ENCODE measurements around the gene CACNA2D1.

The CACNA2D1 gene

DNA sequence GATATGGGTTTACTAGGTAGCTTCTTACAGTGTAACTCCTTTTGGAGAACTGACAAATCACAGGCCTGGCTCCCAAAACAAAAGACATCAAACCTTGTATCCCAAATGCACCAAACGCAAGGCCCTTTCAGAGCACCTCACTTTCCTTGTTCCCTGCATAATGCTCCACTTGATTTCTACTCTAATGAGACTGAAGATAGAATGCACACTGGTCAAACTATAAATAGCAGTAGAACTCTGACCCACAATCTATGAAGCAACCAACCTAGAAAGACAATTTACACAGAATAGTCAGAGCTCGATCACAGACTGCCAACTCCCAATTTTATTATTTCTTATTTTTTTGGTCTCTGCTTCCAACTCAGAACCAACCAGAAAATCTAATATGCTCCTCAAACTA lies 214.4 kb downstream of the CACNA2D1 start:
- DNase-seq (ENCODE audit: low read depth) = no peak

DNA sequence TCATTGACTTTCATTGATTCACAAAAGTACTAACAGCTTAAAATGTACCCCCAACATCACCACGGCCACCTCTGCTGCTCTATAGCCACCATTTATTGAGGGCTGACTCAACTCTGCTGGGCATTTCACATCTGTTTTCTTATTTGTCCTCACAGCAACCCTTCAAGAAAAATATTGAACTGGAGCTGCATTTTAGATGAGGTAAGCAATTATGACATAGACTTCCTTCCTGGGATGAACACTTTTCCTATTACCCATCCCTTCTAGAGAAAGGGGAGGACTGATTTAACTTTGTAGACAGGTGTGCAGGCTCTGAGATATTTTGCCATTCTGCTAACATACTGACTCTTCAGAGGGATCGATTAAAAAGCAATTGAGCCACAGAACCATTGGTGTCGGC lies 217.4 kb downstream of the CACNA2D1 start:
- DNase-seq (ENCODE audit: low read depth) = no peak

DNA sequence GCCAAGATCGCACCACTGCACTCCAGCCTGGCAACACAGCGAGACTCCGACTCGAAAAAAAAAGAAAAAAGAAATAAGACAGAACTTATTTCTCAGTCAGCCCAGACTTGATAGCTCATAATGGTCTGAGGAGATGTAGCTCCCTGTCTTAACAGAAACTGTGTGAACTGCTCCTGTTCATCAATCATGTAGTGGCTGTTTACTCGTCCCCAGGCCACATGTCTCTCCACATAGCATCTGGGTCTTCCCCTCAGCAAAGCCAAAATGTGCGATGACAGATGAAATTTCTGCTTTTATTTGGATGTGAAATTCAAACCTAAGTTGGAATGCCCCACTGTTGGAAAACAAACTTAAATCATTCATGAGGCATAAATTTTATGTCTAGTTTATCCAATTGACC lies 219.0 kb downstream of the CACNA2D1 start:
- no peak for DNase-seq (ENCODE audit: low read depth)

DNA sequence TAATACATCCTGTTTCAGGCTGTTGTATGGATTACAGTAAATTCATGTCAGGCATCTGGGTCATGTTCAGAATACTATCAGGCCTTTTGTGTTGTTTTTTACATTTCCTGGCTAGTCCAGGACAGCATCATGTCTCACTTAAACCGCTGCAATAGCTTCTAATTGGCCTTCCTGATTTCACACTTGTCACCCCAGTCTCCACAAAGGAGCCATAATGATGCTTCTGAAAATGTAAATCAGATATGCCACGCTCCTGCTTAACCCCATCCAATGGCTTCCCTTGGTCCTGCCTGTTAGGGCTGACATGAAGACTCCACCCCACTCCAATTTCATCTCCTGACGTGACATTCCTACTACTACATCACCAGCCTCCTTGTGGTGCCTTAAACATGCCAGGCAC lies 220.0 kb downstream of the CACNA2D1 start:
- no peak for DNase-seq (ENCODE audit: low read depth)

DNA sequence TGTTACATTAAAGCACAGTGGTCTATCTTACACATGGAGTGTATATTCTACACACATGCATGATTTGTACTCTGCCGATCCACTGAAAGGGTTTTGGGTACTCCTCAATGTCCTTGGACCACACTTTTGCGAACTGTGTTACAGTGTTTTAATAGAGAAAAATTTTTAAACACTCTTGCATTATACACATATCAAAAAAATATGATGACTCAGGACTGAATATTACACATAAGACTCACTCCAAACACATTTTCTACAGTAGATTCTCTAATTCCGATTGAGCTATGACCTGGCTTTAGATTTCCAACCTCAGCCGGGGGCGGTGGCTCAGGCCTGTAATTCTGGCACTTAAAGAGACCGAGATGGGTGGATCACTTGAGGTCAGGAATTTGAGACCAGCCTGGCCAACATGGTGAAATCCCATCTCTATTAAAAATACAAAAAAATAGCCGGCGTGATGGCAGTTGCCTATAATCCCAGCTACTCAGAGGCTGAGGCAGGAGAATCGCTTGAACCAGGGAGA lies 222.4 kb downstream of the CACNA2D1 start:
- DNase-seq (ENCODE audit: low read depth) = no peak

DNA sequence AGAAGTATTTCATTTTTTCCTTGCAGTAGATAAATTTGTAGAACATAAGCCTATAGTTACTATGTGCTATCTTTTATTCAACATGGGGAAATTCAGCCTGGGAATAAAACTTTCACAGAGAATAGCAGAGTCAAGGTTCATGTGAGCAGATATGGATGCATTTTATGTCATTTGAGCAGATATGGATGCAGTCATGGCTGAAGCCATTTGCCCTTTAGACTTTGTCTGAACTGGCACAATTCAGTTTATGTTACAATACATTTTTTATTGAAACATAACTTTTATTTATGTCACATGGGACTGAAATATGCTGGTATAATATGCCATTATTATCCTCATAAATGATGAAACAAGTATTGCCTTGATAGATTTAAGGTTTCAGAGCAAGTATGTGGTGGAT lies 231.1 kb downstream of the CACNA2D1 start:
- DNase-seq (ENCODE audit: low read depth) = no peak

DNA sequence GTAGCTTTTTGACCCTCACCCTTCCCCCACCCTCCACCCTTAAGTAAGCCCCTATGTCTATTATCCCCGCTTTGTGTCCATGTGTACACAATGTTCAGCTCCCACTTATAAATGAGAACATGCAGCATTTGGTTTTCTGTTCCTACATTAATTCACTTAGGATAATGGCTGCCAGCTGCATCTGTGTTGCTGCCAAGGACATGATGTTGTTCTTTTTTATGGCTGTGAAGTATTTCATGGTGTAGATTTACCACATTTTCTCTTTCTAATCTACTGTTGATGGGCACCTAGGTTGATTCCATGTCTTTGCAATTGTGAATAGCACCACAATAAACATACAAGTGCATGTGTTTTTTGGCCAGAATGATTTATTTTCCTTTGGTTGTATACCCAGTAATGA lies 232.2 kb downstream of the CACNA2D1 start:
- no peak for DNase-seq (ENCODE audit: low read depth)

DNA sequence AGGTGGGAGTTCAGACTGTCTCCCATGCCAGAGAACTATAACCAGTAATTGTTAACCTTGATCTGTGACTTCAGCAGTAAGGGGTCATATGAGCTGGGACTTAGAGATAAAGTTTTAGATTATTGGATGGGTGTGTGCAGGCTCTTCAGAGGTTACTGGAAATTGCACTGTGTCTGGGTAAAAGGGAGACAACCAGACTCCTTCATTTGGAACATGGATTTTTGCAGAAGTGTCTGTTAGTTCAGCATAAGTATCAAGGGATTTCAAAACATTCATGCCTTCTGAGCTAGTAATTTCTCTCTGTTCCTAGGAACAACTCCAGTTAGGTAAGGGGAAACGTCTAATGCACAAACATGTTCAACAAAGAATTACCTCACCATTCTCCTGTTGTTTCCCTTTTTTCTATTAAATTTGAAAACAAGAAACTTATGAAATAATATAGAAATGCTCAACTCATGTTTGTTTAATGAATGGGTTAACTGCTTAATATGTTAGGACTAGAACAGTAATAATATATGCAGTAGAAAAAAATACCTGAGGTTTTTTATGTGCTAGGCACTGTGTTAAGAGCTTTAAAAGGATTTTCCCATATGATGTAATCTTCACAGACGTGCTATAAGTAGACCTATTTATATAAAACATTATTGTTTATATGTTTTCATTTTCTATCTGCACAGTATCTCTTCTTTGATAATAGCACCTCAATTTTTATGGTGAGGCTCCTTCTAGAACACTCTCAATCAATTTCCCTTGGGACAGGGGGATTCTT lies 233.0 kb downstream of the CACNA2D1 start:
- no peak for DNase-seq (ENCODE audit: low read depth)

DNA sequence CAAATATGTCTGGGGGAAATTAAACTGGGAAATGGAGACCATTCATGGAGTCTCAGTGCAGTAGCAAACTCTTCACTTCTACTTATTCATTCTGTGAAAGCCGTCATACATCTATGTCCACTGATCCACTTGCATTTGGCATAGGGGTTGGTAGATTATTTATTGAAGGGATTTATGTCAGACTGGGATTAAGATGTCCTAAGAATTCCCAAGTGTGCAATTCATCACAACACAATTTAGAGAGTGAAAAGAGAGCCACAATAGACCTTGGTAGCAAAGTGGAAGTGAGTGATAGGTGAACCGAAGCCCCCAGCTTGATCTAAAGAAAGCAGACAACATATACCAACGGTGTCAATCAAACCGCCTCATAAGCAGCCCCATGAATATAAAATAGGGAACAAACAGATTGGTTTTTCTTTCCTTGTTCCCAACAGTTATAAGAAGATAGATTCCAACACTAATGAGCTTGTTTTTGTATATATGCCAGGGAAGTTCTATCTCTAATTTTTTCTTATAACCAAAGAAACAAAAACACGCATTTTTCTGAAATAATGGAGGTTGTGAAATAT lies 234.3 kb downstream of the CACNA2D1 start:
- no peak for DNase-seq (ENCODE audit: low read depth)

DNA sequence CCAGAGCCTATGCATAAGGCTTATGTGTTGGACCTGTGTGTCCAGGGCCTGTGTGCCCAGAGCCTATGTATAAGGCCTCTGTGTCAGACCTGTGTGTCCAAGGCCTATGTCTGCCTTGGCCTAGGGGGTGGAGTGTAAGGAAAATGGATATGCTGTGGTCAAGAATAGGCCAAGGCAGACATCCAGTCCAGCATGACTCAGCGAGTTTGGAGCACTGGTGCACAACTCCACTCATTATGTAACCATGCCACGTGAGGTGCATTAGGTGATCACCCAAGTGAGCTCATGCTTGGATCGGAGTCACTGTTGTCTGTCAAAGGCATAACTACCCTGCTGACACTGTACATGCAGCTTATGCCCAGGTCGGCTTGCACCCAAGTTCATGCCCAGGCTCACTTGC lies 238.9 kb downstream of the CACNA2D1 start:
- peak; percentile 32 for DNase-seq (ENCODE audit: low read depth)

DNA sequence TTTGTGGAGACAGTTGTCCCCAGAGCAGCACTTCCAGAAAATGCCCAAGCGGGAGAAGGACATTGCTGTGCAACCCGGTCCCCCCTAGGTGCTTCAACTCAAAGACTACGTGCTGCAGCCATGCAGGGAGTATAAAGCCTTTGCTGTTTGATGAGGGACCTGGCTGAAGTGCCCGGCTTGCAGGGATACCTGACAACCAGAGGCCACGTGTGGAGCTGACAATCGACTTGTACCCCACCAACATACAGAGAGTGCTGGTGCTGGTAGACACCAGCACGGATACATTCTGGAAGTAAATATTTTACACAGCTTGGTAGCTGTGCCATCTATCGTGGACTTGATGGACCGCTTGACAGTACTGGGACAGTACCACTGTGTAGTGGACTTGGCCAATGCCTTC lies 240.6 kb downstream of the CACNA2D1 start:
- no peak for DNase-seq (ENCODE audit: low read depth)

DNA sequence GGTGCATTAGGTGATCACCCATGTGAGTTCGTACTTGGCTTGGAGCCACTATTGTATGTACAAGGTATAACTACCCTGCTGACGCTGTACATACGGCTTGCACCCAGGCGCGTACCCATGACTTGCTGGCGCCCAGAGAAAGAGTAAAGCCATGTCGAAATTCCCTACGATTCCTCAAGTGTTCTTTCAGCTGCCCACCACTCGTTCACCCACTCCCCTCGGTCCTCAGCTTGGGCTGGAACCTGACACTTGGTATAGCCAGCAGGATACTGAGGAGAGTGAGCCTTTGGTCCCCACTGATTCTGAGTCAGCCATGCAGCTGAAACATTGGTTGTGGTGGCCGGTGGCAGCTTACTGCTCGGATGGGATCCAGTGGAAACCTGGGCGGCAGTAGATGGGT lies 241.5 kb downstream of the CACNA2D1 start:
- no peak for DNase-seq (ENCODE audit: low read depth)

DNA sequence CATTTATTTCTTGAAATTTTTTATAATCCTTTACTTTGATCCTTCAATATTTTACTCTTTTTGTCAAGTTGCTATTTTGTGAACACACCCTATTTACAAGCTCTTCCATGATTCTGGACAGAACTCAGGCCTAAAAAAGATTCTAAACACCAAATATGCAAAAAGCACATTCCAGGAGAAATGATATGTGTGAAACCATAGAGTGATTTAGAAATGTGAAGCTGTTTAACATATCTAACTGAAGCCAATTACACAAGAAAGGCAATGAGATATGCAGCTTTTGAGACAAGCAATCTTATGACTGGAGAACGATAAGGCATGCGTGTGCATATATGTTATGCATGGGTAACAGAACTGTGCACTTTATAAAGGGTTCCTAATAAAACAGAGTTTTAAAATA lies 243.0 kb downstream of the CACNA2D1 start:
- no peak for DNase-seq (ENCODE audit: low read depth)

DNA sequence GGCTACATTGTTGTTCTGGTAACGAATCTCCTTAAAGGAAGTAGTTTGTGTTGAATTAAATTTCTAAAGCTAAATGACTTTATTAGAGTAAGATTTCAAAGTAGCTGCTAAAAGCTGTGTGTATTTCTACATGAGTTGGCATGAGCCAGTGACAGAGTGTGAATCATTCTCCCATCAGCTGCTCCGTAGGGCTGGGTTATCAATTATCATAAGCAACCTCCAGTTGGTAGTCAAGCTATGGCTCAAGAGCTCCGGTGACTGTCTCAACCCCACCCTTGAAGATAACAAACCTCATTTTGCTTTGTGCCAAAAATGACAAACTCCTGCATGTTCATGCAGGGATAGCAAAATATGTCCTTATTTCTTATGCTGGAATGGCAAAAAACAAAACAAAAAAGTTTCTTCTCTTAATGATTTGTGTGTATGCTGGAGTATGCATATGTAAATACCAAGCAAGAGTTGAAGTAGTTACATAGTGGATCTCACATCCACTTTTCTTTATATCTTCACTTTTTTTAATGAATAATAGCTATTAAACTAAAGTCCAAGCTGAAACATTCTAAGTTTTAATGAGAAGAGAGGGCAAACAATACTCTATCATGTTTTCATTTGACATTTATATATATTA lies 249.4 kb downstream of the CACNA2D1 start:
- DNase-seq (ENCODE audit: low read depth) = peak; percentile 36

DNA sequence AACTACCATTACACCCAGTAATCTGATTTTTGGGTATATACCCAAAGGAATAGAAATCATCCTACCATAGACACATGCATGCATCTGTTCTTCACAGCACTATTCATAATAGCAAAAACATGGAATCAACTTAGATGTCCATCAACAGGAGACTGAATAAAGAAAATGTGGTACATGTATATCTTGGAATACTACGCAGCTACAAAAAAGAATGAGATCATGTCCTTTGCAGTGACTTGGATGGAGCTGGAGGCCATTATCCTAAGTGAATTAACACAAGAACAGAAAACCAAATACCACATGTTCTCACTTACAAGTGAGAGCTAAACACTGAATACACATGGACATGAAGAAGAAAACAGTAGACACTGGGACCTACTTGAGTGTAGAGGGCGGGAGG lies 254.9 kb downstream of the CACNA2D1 start:
- no peak for DNase-seq (ENCODE audit: low read depth)

DNA sequence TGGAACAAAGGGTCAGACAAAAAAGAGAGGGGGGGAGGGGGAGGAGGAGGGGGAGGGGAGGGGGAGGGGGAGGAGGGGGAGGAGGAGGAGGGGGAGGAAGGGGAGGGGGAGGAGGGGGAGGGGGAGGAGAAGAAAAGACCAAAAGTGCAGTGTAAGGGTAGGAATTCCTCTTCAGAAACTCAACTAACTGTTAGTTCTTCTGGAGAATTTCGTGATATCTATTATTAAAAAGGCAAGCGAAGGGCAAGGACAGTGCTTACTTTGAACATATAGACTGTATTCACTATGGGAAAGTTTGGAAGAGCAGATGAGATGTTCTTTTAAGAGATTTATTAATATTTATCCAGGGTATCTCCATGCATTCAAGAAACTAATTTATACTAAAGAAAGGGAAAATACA lies 258.1 kb downstream of the CACNA2D1 start:
- DNase-seq (ENCODE audit: low read depth) = no peak

DNA sequence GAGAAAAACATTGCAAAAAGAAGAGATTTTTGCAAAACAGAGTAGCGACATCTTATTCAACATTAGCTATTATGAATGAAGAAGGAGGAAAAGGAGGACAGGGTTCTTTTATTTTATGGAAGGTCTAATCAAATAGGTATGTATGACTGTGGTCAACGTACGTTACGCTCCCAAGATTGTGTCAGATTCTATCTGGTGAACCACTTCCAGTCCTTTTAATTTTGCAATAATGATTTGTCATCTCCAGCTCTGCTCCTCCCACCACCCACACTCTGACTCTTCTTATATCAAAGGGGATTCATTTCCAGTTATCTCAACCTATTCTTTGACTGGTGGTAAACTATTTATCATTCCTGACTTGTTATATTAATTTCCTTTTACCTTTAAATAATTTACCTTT lies 259.9 kb downstream of the CACNA2D1 start:
- peak; percentile 71 for DNase-seq (ENCODE audit: low read depth)

DNA sequence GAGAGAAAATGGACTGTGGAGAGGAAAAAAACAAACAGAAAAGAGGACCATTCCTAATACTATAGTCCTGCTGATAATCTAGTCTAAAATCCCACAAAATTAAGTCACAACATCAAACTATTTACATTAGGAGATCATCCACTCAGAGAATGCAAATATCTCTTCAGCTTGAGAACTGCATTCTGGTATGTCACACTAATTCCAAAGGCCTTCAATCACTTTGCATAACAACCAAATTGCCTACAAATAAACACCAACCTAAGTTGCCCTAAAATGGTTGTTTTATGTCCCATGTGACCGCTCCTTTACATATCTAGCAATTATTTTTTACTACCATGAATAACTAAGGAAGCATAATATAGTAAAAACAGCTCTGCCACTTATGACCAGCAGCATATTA lies 264.3 kb downstream of the CACNA2D1 start:
- no peak for DNase-seq (ENCODE audit: low read depth)

DNA sequence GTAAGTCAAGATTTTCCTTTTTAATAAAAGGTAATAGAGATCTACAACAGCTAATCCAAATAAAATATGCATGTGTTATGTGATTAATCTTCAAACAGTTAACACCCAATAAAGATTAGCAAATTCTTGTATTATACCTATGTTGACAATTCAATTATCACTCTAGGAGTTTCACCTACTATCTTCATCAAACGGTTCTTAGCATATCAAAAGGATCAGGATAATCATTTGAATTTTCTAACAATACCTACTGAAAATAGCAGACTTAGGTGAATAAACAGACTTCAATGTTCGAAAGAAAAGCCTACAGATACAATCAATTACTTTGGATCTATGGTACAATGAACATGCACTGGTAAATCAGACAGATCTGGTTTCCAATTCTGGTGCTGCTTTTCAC lies 268.3 kb downstream of the CACNA2D1 start:
- no peak for DNase-seq (ENCODE audit: low read depth)

DNA sequence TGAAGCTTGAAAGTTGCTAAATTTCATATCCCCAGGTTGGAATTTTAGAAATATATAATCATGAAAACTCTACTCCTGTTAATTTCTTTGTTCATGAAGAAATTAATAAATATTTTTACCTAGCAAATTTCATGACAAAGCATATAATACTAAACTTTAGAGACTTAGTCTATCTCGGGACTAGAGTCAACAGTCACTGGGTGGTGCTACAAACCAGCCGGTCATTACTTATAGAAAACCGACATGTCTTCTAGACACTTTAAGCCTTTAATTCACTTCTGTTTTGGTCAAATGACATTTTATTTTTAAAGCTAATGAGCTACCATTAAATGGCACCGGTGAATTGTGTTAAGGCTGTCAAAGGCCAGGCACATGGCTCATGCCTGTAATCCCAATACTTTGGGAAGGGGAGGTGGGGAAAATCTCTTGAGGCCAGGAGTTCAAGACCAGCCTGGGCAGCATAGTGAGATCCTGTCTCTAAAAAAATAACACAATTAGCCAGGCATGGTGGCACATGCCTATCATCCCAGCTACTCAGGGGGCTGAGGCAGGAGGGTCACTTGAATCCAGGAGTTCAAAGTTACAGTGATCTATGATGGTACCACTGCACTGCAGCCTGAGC lies 270.1 kb downstream of the CACNA2D1 start:
- DNase-seq (ENCODE audit: low read depth) = no peak

DNA sequence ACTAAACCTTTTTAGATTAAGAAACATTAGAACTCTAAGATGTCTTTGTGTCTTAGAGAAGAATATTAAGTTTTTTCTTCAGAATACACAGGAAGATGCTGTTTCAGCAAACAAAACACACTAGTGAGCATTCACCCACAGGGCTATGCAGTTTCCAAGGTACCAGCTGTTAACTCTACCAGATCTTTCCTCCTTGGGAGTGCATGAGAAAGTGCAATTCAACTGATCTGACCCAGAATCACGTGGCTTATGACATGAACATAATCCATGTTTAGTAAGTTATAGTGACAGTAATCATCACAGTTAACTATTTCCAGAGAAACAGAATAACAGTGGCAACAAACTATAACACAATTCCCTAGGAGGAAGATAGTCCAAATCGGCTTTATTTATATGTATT lies 270.7 kb downstream of the CACNA2D1 start:
- no peak for DNase-seq (ENCODE audit: low read depth)

DNA sequence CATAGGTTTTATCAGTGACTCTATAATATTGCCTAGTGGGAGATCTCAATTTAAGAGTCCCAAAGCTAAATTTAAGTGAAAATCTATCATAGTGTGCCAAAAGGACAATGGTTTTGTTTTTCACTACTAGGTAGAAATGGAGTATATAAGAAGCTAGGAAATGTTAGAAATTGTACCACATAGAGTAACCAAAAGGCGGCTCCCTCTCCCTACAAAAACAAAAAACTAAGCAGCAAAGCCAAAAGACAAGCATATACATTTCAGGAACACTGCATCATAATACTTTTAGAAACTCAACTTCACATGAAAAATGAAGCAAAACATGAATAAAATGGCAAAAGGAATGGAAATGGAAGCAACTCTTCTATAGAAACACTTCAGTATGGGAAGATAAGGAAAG lies 271.6 kb downstream of the CACNA2D1 start:
- DNase-seq (ENCODE audit: low read depth) = no peak

Measured in HS-5 (cell line).